ENCODE data around the gene WDR91.

The WDR91 gene

DNA sequence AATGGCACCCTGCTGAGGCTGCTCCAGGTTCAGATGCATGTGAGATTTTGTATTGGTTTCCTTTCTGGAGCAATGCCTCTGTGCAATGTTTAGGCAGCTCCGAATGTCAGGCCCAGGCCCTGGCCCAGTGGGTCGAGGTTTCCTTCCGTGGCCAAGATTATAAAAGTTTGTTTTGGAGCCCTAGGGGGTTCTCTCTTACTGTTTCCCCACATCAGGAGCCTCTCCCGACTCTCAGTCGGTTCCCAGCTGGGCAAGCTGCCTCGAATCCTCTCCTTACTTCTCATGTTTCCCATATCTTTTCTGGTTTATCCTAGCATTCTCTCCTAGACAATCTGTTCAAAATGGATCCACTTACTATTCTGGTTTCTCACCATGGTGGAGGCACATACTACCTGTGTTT, 52.5 kb downstream of the WDR91 start:
- no peak overlapping the region for H3K4me2 ChIP-seq (ENCODE audit: low read depth, low read length, poor library complexity, severe bottlenecking)
- H3K27ac ChIP-seq (ENCODE audit: low read depth, low read length): no peak overlapping the region
- no peaks in the 10 kb centered on the region; the same call in 1 of the 2 replicates for H3K9me3 ChIP-seq (ENCODE audit: insufficient read depth, low read length)
- no peaks in the 10 kb centered on the region for H3K79me2 ChIP-seq (ENCODE audit: insufficient read depth, low read length)
- no peak overlapping the region for H3K9ac ChIP-seq (ENCODE audit: low read length)
- H3K9me2 ChIP-seq (replicated peaks; ENCODE audit: insufficient read depth, low read length): no peaks in the 10 kb centered on the region
- H3F3A ChIP-seq (ENCODE audit: insufficient read depth): peaks cover under 1% of the 10 kb centered on the region; the same call in 1 of the 2 replicates
- no peaks in the 10 kb centered on the region for H4K20me1 ChIP-seq (ENCODE audit: low read depth, low read length)
- no peak overlapping the region for H2AFZ ChIP-seq (ENCODE audit: low read depth, low read length, severe bottlenecking)
- H3K27me3 ChIP-seq (ENCODE audit: low read length): no peaks in the 10 kb centered on the region
- no peak overlapping the region for H3K4me3 ChIP-seq (ENCODE audit: insufficient read depth, low read length, poor library complexity, severe bottlenecking)
- TF ChIP-seq, protein P1, sequence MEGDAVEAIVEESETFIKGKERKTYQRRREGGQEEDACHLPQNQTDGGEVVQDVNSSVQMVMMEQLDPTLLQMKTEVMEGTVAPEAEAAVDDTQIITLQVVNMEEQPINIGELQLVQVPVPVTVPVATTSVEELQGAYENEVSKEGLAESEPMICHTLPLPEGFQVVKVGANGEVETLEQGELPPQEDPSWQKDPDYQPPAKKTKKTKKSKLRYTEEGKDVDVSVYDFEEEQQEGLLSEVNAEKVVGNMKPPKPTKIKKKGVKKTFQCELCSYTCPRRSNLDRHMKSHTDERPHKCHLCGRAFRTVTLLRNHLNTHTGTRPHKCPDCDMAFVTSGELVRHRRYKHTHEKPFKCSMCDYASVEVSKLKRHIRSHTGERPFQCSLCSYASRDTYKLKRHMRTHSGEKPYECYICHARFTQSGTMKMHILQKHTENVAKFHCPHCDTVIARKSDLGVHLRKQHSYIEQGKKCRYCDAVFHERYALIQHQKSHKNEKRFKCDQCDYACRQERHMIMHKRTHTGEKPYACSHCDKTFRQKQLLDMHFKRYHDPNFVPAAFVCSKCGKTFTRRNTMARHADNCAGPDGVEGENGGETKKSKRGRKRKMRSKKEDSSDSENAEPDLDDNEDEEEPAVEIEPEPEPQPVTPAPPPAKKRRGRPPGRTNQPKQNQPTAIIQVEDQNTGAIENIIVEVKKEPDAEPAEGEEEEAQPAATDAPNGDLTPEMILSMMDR (IDR thresholded peaks at IDR 0.05; ENCODE audit: insufficient read depth, low read length, poor library complexity, severe bottlenecking): no peak
- no peak for TF ChIP-seq EZH2phosphoT487 (conservative IDR thresholded peaks at IDR 0.05; ENCODE audit: low read length)
- peaks cover 3% of the 10 kb centered on the region; the same call in 1 of the 2 replicates for H3K36me3 ChIP-seq (ENCODE audit: low read length)

DNA sequence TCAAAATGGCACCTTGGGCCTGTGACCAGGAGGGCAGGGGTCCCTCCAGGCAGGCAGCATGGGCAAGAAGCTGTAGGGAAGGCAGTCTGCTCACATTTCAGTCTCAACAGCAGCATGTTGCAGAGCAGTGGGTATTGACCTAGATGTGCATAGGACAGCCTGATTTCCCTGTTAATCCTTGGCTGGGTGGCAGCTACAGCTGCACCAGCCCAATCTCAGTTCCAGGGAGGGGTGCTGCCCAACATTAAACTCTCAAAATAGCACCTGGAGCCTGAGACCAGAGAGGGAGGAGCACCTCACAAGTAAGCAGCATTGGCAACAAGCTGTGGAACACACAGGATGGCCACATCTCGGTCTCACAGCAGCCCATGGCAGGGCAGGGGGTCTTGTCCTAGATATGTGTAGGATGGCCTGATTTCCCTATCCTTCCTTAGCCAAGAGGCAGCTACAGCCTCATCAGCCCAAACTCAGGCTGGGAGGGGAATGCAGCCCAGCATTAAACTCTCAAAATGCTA, 53.1 kb downstream of the WDR91 start:
- Histone ChIP-seq H3K27me3 (ENCODE audit: low read length) (no peaks in the 10 kb centered on the region), H3F3A (ENCODE audit: insufficient read depth) (no peaks in the 10 kb centered on the region; the same call in 1 of the 2 replicates), H3K4me3 (ENCODE audit: insufficient read depth, low read length, poor library complexity, severe bottlenecking) (no peak overlapping the region), H3K9ac (ENCODE audit: low read length) (no peak overlapping the region), H3K9me2 (replicated peaks; ENCODE audit: insufficient read depth, low read length) (no peaks in the 10 kb centered on the region), H3K36me3 (ENCODE audit: low read length) (peaks cover 3% of the 10 kb centered on the region; the same call in 1 of the 2 replicates), H3K27ac (ENCODE audit: low read depth, low read length) (no peak overlapping the region), H3K9me3 (ENCODE audit: insufficient read depth, low read length) (no peaks in the 10 kb centered on the region; the same call in 1 of the 2 replicates), H4K20me1 (ENCODE audit: low read depth, low read length) (no peaks in the 10 kb centered on the region), H2AFZ (ENCODE audit: low read depth, low read length, severe bottlenecking) (no peak overlapping the region), H3K4me2 (ENCODE audit: low read depth, low read length, poor library complexity, severe bottlenecking) (no peak overlapping the region), H3K79me2 (ENCODE audit: insufficient read depth, low read length) (no peaks in the 10 kb centered on the region)
- no peak for TF ChIP-seq EZH2phosphoT487 (conservative IDR thresholded peaks at IDR 0.05; ENCODE audit: low read length)
- TF ChIP-seq, protein P1 (IDR thresholded peaks at IDR 0.05; ENCODE audit: insufficient read depth, low read length, poor library complexity, severe bottlenecking): no peak

DNA sequence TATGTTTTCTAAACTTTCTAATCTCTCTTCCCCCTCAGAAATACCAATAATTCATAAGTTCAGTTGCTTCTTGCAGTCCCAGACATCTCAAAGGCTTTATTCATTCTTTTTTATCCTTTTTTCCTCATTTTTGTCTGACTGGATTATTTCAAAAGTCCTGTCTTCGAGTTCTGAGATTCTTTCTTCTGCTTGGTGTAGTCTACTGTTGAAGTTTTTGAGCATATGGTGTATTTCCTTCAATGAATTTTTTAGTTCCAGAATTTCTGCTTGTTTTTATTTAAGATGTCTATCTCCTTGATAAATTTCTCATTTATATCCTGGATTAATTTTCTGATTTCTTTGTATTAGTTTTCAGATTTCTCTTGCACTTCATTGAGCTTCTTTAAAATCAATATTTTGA, 55.0 kb downstream of the WDR91 start:
- Histone ChIP-seq H3F3A (ENCODE audit: insufficient read depth) (no peaks in the 10 kb centered on the region), H3K79me2 (ENCODE audit: insufficient read depth, low read length) (no peaks in the 10 kb centered on the region), H3K36me3 (ENCODE audit: low read length) (no peaks in the 10 kb centered on the region), H3K9ac (ENCODE audit: low read length) (no peak overlapping the region), H3K9me3 (ENCODE audit: insufficient read depth, low read length) (no peaks in the 10 kb centered on the region; the same call in 1 of the 2 replicates), H4K20me1 (ENCODE audit: low read depth, low read length) (no peaks in the 10 kb centered on the region), H3K27me3 (ENCODE audit: low read length) (no peaks in the 10 kb centered on the region), H3K4me3 (ENCODE audit: insufficient read depth, low read length, poor library complexity, severe bottlenecking) (no peak overlapping the region), H3K4me2 (ENCODE audit: low read depth, low read length, poor library complexity, severe bottlenecking) (no peak overlapping the region), H3K9me2 (replicated peaks; ENCODE audit: insufficient read depth, low read length) (no peaks in the 10 kb centered on the region), H3K27ac (ENCODE audit: low read depth, low read length) (no peak overlapping the region), H2AFZ (ENCODE audit: low read depth, low read length, severe bottlenecking) (no peak overlapping the region)
- TF ChIP-seq, protein P1 (IDR thresholded peaks at IDR 0.05; ENCODE audit: insufficient read depth, low read length, poor library complexity, severe bottlenecking): no peak
- no peak for TF ChIP-seq EZH2phosphoT487 (conservative IDR thresholded peaks at IDR 0.05; ENCODE audit: low read length)

Data from SU-DHL-6 (cell line).